ENCODE results near the gene RIMS1.
"Not testable (repeated sequence)": the region's sequence is repeated elsewhere in the genome, so short reads cannot be mapped to it uniquely, and the experiment has no call there.

Gene RIMS1

DNA sequence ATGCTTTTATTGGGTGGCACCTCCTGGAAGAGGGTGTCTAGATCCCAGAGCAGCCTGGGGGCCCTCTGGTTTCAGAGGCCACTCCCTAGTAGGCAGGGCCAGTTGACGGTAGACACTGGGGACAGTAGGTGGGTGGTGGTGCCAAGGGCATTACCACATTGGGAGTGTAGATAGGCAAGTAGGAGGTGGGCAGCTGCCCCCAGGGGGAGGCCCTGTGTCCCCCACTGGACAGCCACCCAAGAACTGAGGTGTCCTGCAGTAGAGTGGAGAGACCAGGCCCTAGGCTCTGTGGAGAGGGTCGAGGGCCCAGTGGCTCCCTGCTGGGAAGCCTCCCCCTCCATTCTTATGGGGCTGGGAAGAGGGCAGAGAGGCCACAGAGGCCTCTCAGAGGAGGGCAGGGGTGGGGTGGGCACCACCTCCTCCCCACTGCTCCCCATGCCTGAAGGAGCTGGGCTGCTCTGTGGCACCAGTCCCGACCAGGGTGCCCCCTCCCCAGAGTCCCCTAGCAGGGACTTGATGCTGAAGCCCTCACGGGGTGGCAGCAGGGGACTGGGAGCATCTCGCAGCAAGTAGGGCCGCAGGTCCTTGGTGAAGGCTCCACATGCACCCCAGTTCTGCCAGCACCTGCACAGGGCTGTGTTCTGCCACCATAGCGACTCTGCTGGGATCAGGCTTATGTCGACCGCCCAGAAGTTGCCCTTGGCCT is 430.5 kb downstream of the RIMS1 start:
- no peak for DNase-seq (ENCODE audit: low read depth in 2 of 2, low spot score in 1 of 2)

DNA sequence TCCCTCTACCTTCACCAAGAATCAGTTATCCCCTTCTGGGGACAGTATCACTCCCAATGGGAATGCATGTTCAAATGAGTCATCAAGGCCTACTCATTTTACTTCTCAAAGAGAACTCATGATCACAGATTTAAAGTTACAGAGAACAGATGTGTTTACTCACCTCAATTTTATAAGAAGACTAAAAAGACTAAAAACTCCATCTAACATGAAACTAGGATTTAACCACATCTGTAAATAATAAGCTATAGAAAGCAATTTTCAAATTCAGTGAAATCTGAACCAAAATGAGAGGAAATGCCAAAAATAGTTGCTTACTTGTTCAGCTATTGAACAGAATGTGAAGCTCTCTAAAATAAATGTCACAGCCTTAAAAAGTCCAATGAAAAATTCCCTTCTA is 435.4 kb downstream of the RIMS1 start:
- DNase-seq (ENCODE audit: low read depth in 2 of 2, low spot score in 1 of 2): no peak

DNA sequence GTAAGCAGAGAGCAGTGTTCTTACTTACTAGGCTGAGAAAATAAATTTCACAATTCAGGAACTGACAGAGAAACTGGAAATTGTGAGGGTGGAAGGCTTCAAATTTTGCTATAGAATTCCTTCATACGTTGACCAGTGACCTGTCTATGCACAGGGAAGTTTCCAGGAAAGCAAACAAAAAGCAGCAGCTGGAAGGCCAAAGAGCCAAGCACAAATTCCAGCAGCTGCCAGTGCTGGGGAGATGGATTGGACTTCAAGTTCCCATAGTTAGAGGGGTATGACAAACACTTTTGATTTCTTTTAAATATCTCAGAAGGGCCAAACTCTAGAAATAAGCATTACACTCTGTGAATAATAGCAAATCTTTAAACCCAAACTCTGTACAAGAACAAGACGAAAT is 436.4 kb downstream of the RIMS1 start:
- no peak for DNase-seq (ENCODE audit: low read depth in 2 of 2, low spot score in 1 of 2)

DNA sequence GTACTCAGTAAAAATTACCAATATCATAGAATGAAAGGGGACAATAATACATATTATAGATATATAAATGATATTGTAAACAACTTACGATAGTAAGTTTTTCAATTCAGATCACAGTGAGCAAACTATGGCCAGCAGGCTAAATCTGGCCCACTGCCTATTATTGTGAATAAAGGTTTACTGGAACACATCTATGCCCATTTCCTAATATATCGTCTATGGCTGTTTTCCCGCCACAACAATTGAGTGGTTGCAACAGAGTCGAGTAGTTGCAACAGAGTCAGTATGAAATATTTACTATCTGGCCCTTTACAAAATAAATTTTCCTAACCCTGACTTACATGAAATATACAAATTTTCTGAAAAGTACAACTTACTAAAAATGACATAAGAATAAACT is 438.2 kb downstream of the RIMS1 start:
- no peak for DNase-seq (ENCODE audit: low read depth in 2 of 2, low spot score in 1 of 2)

DNA sequence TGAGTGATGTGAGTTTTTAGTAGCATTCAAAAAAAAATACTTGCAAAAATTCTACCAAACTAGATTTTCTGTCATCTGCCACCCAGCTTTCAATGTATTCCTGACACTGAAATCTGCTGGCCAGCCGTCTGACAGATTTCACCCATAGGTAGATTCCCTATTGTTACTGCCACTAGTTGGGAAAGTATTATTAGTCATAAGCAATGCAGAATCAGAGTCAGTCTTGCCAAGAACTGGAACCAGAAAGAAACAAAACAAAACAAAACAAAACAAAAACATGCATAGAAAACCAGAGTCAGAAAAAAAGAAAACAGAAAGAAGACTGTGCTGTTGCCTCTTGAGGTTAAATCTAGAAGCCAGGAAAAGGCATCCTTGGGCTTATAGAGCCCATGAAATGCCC is 442.4 kb downstream of the RIMS1 start:
- no peak for DNase-seq (ENCODE audit: low read depth in 2 of 2, low spot score in 1 of 2)

DNA sequence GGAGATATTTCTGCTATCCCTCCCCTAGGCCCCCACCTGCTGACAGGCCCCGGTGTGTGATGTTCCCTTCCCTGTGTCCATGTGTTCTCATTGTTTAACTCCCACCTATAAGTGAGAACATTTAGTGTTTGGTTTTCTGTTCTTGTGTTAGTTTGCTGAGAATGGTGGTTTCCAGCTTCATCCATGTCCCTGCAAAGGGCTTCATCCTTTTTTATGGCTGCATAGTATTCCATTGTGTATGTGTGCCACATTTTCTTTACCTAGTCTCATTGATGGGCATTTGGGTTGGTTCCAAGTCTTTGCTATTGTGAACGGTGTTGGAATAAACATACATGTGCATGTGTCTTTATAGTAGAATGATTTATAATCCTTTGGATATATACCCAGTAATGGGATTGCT is 448.9 kb downstream of the RIMS1 start:
- DNase-seq (ENCODE audit: low read depth in 2 of 2, low spot score in 1 of 2): not testable (repeated sequence)

DNA sequence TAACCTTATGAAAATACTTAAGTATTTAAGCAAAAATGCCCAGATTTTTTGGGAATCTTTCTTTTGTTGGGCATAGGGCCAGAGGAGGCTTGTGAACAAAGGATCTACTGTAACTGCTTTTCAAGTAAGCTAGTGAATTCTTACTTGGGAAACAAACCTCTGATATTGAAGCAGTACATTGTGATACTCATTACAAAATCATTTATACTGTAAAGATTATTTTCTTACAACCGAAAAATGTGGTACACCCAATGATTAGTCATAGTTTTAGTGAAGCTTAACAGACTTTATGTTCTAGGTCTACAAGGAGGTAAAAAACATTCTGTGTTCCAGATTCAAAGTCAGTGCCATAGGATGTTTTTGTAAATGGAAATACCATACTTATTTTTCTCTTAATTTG is 462.6 kb downstream of the RIMS1 start:
- no peak for DNase-seq (ENCODE audit: low read depth in 2 of 2, low spot score in 1 of 2)

DNA sequence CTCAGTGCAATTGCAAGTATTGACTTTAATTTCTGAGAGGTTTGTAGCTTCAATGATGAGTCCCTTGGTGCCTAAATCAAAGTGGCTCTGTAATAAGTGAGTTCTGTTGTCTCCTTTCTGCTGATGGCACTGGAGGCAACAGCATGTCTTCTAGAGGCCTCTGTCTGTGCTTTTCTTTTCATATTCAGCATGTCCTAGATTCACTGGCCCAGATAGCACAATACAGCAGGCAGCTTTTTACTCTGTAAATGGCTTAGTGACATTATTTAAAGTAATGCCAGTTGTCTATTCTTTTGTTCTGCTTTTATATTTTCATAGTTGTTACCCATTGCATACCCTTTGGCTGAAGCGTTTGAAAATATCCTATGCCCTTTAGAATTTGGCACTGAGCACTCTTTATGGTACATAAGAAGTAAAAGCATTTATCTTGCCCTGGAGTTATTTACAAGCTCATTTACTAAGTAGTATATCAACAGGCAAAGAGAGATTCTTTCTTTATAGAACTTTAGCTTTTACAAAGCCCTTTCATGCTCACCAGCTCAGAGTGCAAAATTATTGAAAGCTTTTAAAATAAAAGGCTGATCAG is 464.0 kb downstream of the RIMS1 start:
- no peak for DNase-seq (ENCODE audit: low read depth in 2 of 2, low spot score in 1 of 2)

DNA sequence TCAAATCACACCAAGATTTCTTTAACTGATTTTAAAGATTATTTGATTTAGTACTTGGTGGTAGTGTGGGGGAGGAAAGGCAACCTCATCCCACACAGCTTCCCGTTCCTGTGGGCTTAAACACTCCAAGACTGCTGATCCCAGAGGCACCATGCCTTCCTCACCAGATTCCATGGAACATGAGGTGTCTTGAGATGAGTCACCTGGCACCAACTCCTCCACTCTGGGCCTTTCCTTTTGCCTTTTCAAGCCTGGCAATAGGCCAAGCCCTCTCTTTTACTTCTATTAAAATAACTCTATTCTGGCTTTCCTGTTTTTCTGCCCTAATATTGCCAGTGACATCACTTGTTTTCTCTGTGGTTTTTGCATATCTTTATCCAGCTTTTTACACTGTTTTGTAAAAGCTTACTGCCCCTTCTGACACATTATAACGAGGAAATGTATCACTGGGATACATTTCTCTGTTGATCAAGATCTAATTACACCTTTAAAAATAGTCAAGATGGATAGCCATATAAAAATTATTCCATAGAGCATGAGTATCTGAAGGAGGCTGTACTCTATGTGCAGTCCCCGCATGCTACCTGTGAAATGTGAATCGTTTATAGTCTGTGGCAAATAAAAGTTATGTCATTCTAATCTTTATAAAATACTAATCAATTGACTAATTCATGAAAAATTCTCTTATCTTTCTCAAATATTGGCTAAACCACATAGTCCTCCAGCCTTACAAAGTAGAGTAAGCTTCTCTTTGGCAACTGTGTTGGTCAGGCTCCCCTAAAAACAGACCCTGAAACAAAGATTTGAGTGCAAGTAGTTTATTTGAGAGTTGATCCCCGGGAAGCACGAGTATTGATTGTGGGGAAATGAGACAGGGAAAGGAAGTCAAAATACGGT is 477.7 kb downstream of the RIMS1 start:
- no peak for DNase-seq (ENCODE audit: low read depth in 2 of 2, low spot score in 1 of 2)

DNA sequence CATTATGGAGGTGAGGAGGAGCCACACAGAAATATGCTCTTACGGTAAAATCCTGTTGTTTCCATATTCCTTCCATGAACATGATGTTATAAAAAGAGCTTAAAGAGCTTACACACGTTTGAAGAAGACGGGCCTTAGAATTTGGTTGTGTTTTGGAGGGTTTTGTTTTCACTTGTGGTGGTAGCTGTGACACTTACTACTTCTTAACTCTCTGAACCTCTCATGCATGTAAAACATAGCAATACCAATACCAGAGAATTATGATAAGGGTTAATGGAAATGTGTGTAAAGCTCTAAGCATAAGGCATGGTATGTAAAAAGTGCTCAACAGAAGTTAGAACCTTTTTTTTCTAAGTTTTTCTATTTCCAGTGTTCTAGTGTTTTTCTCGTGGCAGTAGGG is 479.4 kb downstream of the RIMS1 start:
- DNase-seq (ENCODE audit: low read depth in 2 of 2, low spot score in 1 of 2): no peak

DNA sequence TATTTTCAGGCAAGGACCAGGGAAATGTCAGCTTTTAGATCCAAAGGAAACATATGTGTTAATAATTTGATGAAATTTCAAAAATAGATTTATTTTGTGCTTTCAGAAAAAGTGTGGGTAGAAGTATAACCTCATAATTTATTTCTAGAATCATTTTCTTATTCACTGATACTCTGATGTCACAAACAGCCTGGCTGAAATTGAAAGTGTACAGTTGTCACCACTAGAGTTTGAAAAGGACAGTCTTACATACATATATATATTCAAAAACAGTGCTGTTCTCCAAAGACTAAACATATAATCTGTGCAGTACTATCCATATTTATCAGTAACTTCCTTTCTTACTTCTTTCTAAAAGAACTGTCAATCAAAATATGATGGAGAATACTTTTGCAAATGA is 481.1 kb downstream of the RIMS1 start:
- no peak for DNase-seq (ENCODE audit: low read depth in 2 of 2, low spot score in 1 of 2)

DNA sequence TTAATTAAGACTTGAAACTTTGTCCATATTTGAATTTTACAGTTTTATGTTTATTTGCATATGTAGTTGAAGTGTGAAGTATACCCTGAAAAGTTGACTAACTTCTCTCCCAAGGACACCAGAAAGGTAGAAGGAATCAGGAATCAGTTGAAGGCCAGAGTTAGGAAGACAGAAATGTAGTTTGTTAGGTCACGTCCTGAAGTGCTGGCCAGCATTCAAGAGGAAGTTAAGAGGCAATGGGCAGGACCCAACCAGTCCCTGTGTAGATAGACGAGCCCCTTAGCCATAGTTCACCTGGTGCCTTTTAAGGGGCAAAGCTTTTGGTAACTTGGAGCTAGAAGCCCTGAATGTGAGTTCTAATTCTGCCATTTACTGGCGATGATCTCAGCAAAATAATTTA is 485.1 kb downstream of the RIMS1 start:
- no peak for DNase-seq (ENCODE audit: low read depth in 2 of 2, low spot score in 1 of 2)

DNA sequence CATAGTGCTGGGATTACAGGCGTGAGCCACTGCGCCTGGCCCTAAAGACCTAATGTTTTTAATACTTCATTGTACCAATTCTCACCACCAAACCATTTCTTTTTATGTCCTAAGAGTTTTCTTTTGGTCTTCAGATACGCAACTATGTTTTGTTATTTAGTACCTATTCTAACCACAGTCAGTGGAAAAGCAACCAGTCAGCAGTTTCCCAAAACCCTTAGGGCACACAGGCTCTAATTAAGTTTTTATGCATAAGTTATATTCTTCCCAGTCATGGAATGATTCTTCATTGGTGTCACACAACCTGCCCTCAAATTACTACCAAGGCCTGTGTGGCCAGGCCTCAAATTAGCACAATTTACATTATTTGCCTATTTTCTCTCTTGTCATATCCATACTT is 487.8 kb downstream of the RIMS1 start:
- DNase-seq (ENCODE audit: low read depth in 2 of 2, low spot score in 1 of 2): no peak

DNA sequence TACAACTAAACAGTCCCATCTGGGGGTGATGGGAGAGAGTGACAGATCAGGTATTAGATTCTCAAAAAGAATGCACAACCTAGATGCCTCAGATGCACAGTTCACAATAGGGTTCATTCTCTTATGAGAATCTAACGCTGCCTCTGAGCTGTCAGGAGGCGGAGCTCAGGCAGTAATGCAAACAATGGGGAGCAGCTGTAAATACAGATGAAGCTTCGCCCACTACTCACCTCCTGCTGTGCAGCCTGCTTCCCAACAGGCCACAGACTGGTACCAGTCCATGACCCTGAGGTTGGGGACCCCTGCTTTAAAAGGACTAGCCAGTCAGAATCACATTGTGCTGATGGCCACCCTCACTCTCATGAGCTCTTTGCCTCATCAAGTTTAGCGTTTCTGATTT is 488.5 kb downstream of the RIMS1 start:
- DNase-seq (ENCODE audit: low read depth in 2 of 2, low spot score in 1 of 2): no peak

DNA sequence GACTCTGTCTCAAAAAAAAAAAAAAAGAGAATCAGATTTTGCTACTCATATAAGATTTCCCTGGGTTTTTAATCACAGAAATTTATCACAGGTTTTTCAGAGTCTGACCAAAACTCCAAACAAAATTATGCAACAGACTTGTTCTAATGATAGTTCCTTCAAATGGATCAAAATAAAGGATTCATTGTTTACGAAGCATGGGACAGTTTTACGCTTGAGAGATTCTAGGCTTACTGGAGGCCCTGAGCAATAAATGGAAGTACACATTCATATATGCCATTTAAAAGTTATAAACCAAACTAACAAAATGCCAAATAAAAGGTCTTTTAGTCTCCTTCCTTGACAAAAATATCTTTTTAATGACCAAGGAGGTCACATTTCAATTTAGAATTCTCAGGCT is 490.4 kb downstream of the RIMS1 start:
- DNase-seq (ENCODE audit: low read depth in 2 of 2, low spot score in 1 of 2): no peak

DNA sequence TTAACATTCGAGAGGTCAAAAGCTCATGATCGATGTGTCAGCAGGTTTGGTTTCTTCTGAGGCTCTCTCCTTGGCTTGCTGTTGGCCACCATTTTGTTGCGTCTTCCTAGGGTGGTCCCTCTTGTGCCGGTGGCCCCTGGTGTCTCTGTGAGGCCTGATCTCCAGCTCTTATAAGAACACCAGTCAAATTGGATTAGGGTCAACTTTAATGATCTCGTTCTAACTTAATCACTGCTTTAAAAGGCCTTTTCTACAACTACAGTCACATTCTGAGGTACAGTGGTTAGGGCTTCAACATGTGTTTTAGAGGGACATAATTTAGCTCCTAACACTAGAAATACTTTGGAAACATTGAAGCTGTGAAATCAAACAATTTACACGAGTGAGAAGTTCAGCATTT is 494.7 kb downstream of the RIMS1 start:
- DNase-seq (ENCODE audit: low read depth in 2 of 2, low spot score in 1 of 2): no peak

DNA sequence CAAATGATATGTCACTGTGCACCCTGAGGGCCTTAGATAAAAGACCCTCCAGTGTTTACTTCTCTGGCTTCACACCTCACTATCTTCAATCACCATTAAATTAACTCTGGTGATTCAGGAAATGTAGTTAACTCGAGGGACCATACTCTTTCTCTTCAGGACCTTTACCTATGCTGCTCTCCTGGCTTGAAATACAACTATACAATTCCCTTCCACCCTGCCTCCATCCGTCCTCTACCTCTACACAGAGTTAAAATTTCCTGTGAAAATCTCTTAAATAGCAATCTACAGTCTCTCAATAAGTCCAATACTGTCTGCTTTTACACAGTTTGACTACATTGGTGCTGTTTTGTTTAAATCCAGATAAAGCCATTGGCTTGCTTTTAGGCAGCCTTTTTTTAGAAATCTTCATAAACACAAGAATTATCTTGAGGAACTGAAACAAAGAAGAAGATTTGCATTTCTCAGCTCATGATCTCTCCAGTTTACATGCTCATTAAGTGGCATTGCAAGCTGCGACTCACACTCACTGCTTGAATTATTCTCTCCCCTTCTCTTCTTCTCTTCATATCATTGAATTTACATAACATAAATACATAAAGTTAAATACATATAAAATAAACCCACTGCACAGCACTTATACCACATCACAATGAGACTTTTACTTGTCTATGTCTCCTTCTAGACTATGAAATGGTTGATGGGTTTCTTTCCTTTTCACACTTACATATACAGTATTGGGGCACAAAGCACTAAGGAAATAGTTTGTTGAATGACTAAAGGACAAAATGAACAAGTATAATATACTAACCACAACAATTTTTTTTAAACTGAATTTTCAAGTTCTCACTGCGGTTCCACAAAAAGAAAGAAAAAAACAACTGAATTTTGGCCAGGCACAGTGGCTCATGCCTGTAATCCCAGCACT is 496.5 kb downstream of the RIMS1 start:
- no peak for DNase-seq (ENCODE audit: low read depth in 2 of 2, low spot score in 1 of 2)

DNA sequence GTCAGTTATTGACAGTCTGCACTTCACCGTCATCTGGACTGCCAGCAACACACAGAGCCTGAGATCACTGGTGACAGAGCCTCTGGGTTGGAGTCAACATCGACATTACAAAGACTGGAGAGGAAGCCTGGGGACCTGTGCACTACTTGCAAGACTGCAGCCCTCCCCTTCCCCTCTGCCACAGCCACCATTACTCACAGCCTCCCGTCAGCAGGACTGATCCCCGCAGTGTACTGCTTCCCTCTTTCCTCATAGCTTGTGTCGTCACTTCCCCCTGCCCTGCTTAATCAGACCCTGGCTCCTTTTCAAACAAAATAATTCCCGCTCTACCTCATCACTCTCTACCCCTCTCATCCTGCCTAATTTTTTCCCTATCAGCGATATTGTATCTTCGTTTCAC is 500.0 kb downstream of the RIMS1 start:
- no peak for DNase-seq (ENCODE audit: low read depth in 2 of 2, low spot score in 1 of 2)

DNA sequence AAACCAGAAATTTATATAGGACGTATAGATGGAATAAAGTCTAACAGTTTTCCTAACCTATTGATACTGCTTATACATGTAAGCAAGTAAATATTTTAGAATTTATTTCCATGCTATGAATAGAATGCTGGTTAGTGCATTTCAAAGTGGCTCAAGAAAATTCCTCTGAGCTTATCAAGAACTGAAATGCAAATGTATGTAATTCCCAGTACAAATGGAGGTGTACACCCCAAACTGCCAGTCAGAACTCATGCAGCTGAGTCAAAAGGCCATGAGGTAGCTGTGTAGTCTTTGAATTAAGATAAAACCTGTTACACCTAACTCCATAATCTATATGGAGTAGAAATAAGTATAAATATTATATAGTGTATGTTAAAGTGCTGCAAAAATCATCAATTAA is 503.3 kb downstream of the RIMS1 start:
- no peak for DNase-seq (ENCODE audit: low read depth in 2 of 2, low spot score in 1 of 2)

DNA sequence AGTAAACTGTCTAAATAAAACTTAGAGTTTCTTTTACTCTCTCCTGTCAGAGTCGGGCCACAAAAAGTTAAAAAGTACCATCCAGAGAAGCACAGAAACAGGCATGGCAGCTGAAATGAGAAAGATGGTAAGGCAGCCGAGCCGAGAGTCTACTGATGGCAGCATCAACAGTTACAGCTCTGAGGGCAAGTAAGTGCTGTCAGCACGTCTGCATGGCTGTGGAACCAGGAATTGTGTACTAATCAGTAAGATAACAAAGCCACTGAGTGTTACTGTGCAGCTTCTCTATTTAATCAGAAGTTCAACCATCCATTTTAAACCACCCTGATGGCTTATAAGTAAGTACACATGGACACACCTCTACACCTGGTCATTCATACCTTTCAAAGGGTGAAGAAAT is 504.2 kb downstream of the RIMS1 start:
- DNase-seq (ENCODE audit: low read depth in 2 of 2, low spot score in 1 of 2): no peak

DNA sequence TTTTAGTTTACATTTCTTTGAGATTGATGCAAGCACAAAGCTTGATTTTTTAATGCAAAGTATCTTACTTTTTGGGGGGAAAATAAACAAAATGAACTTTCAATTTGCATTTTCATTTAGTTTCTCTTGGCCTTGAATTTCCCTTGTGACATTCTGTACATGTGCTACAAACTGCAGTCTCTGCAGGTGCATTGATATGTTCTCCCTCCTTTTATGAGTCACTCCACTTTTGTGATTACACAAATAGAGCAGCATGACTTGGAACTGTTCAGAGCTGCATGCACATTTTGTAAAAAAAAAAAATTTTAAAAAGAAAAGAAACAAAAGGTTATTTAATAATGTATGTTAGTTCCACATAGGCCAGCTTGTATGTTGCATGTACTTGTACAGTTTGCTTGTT is 515.5 kb downstream of the RIMS1 start:
- DNase-seq (ENCODE audit: low read depth in 2 of 2, low spot score in 1 of 2): no peak
